GM12878 (cell line): ENCODE data around the gene ENPP6. TPM values are rescaled to one million over a fixed set of nuclear protein-coding genes. Genes with fewer than 3 reads are reported as not detected.

Experiments
- ATAC-seq: fragments of 200-7000 bp; cut with Tn5 transposase; 3 replicates; pipeline ENCODE4 v1.9.1; 2020; ENCODE audit warnings: mild to moderate bottlenecking, moderate library complexity
- BruUV-seq: library from RNA; stranded (reverse); fragments of 400-500 nt; replicated peaks from 2 replicates; lab custom pipeline; 2021; lab: Mats Ljungman, UMichigan
- CTCF ChIA-PET: fragments of 300-600 bp; sonication (Branson Sonifier 250); formaldehyde crosslinking; extraction: SDS; loops from one replicate; lab custom pipeline; 2021; ENCODE audit warnings: inconsistent platforms; lab: Yijun Ruan, JAX
- POLR2A ChIA-PET: fragments of 350-600 bp; formaldehyde crosslinking; extraction: SDS; loops from one replicate; lab custom pipeline; 2021; ENCODE audit warnings: inconsistent platforms; lab: Charles Lee
- RAD21 ChIA-PET: fragments of 300-600 bp; sonication (Branson Sonifier 250); formaldehyde crosslinking; loops from one replicate; lab custom pipeline; 2023; ENCODE audit warnings: antibody characterized with exemption; ENCODE audit not compliant: unreplicated experiment; lab: Charles Lee
- SMC1A ChIA-PET: fragments of 300-600 bp; sonication (Branson Sonifier 250); formaldehyde crosslinking; loops from one replicate; lab custom pipeline; 2023; ENCODE audit not compliant: unreplicated experiment, uncharacterized antibody; lab: Charles Lee
- DNase-seq: peaks from one replicate; pipeline ENCODE4 v3.0.0-alpha.2; 2011; ENCODE audit warnings: low read depth, low spot score
- FAIRE-seq: peaks from 3 replicates; lab custom pipeline; 2011; peaks lifted over from hg19 to GRCh38; lab: Jason Lieb, UNC
- H2AFZ ChIP-seq: 2 replicates; pipeline ENCODE4 v1.6.0; 2011; ENCODE audit warnings: low read depth, low read length, control low read depth; ENCODE audit not compliant: control insufficient read depth
- H3K27ac ChIP-seq: 2 replicates; pipeline ENCODE4 v1.5.1; 2011; ENCODE audit warnings: control low read depth; ENCODE audit not compliant: control insufficient read depth, insufficient read depth
- H3K27me3 ChIP-seq, 2 experiments: replicated peaks in 1 of 2; 2 replicates each; pipeline versions ENCODE4 v1.6.0 to v1.6.1; 2011; ENCODE audit warnings: low read length in 1 of 2; ENCODE audit not compliant: control insufficient read depth in 2 of 2, insufficient read depth in 2 of 2
- H3K36me3 ChIP-seq, 2 experiments: 2 replicates each; pipeline ENCODE4 v1.5.1; 2011; ENCODE audit warnings: low read length in 1 of 2; ENCODE audit not compliant: control insufficient read depth in 2 of 2, insufficient read depth in 2 of 2
- H3K4me1 ChIP-seq: 2 replicates; pipeline ENCODE4 v1.6.1; 2011; ENCODE audit warnings: mild to moderate bottlenecking, low read length, moderate library complexity, mixed read lengths; ENCODE audit not compliant: control insufficient read depth, insufficient read depth
- H3K4me2 ChIP-seq: 2 replicates; pipeline ENCODE4 v1.6.0; 2011; ENCODE audit warnings: control low read depth; ENCODE audit not compliant: control insufficient read depth, insufficient read depth
- H3K4me3 ChIP-seq: fragments of 200-600 bp; sonication (generic); 2 replicates; pipeline ENCODE4 v1.5.1; 2016
- H3K79me2 ChIP-seq: 2 replicates; pipeline ENCODE4 v1.6.0; 2011; ENCODE audit warnings: low read length; ENCODE audit not compliant: control insufficient read depth, insufficient read depth
- H3K9ac ChIP-seq: 2 replicates; pipeline ENCODE4 v1.8.0; 2011; ENCODE audit warnings: low read length, control low read depth, mixed read lengths; ENCODE audit not compliant: control insufficient read depth, insufficient read depth
- H3K9me3 ChIP-seq: replicated peaks from 3 replicates; pipeline ENCODE4 v1.5.1; 2011; ENCODE audit warnings: mild to moderate bottlenecking, low read length; ENCODE audit not compliant: control insufficient read depth, insufficient read depth
- H4K20me1 ChIP-seq: 2 replicates; pipeline ENCODE4 v1.6.0; 2011; ENCODE audit not compliant: control insufficient read depth, insufficient read depth
- CBX5 ChIP-seq: sonication (generic); IDR thresholded peaks from 2 replicates; pipeline ENCODE4 v1.6.1; 2016; ENCODE audit warnings: low read depth, moderate library complexity, mild to moderate bottlenecking, inconsistent platforms
- CHD4 ChIP-seq: fragments of 200-600 bp; sonication (generic); IDR thresholded peaks from 2 replicates; pipeline ENCODE4 v1.6.1; 2016; ENCODE audit warnings: mild to moderate bottlenecking
- CREB1 ChIP-seq: IDR thresholded peaks from 2 replicates; pipeline ENCODE4 v1.6.1; 2012; ENCODE audit warnings: low read depth, mild to moderate bottlenecking, inconsistent platforms
- IKZF2 ChIP-seq, 2 experiments: fragments of 450-650 bp; IDR thresholded peaks; 2 replicates each; pipeline ENCODE4 v1.6.1; 2017; ENCODE audit warnings: mild to moderate bottlenecking in 2 of 2, moderate library complexity in 2 of 2
- KLF5 ChIP-seq: fragments of 450-650 bp; IDR thresholded peaks from 2 replicates; pipeline ENCODE4 v1.6.1; 2014; ENCODE audit warnings: mild to moderate bottlenecking; ENCODE audit not compliant: partially characterized antibody
- NFIC ChIP-seq: IDR thresholded peaks from 2 replicates; pipeline ENCODE4 v1.6.1; 2012; ENCODE audit warnings: low read depth, mild to moderate bottlenecking, inconsistent platforms, low read length, moderate library complexity
- NFYA ChIP-seq: IDR thresholded peaks from 2 replicates; pipeline ENCODE4 v1.6.1; 2011; ENCODE audit warnings: low read depth, mild to moderate bottlenecking, low read length, improper control_type of control experiment, borderline replicate concordance
- POLR2A ChIP-seq: IDR thresholded peaks from 2 replicates; pipeline ENCODE4 v1.6.1; 2011; ENCODE audit warnings: low read depth, mild to moderate bottlenecking, low read length
- RAD51 ChIP-seq: fragments of 450-650 bp; IDR thresholded peaks from 2 replicates; pipeline ENCODE4 v1.6.1; 2016; ENCODE audit warnings: moderate library complexity, mild to moderate bottlenecking, inconsistent platforms
- RUNX3 ChIP-seq: IDR thresholded peaks from 2 replicates; pipeline ENCODE4 v1.6.1; 2012; ENCODE audit warnings: low read length, inconsistent platforms
- TCF7 ChIP-seq: IDR thresholded peaks from 2 replicates; pipeline ENCODE4 v1.6.1; 2014; ENCODE audit warnings: antibody characterized with exemption, borderline replicate concordance
- ZNF274 ChIP-seq: IDR thresholded peaks from one replicate; pipeline ENCODE4 v1.8.0; 2011; ENCODE audit not compliant: insufficient read length, insufficient read depth
- WGBS: methylation state at CpG from one replicate; pipeline ENCODE4 v1.1.6; 2016; ENCODE audit warnings: low lambda C conversion rate; ENCODE audit not compliant: insufficient replicate concordance, insufficient coverage; ENCODE audit errors: missing lambda C conversion rate; 5-methylcytosine and 5-hydroxymethylcytosine counted together
- in situ Hi-C: fragments of 300-500 bp; cut with MboI; formaldehyde crosslinking; loops from 9 replicates; pipeline ENCODE4 v1.14.3; 2018; ENCODE audit warnings: mixed read lengths
- intact Hi-C: fragments of 100-400 bp; cut with micrococcal nuclease; formaldehyde crosslinking; loops from one replicate; pipeline ENCODE4 v1.14.2; 2022; ENCODE audit not compliant: unreplicated experiment
- polyA plus RNA-seq, 11 experiments: library from polyadenylated mRNA; depleted of rRNA in 4 of 11; unstranded in 6 of 11; stranded (reverse) in 5 of 11; fragments of >200 nt; fragmentation: Nextera tagmentation in 4 of 11; fragmentation: Illumina TruSeq in 1 of 11; extraction: Ambion mirVana in 4 of 11; extraction: Trizol in 1 of 11; gene quantifications; 1 replicate in 1 of 11; 2 replicates in 10 of 11; pipeline versions ENCODE4 v1.2.1 to v1.2.3, GENCODE V29; 2011 to 2016; ENCODE audit warnings: inconsistent platforms in 2 of 11, missing spikeins in 2 of 11, low read depth in 1 of 11
- total RNA-seq, 4 experiments: library from RNA; depleted of rRNA in 3 of 4; stranded (reverse); fragments of >200 nt in 3 of 4; fragmentation: Illumina TruSeq in 1 of 4; extraction: Trizol in 1 of 4; gene quantifications; 2 replicates each; pipeline versions ENCODE4 v1.2.1 to v1.2.3, GENCODE V29; 2013 to 2021
- TF ChIP-seq, protein P1 (sequence below): fragments of 450-650 bp; formaldehyde crosslinking; IDR thresholded peaks from 2 replicates; pipeline ENCODE4 v1.5.0; 2022; ENCODE audit warnings: mild to moderate bottlenecking, missing genetic modification characterization
- TF ChIP-seq, protein P2 (sequence below): IDR thresholded peaks from 2 replicates; pipeline ENCODE4 v1.6.1; 2012; ENCODE audit warnings: mild to moderate bottlenecking, low read depth, low read length
- TF ChIP-seq, protein P3 (sequence below): fragments of 450-650 bp; IDR thresholded peaks from 2 replicates; pipeline ENCODE4 v1.6.1; 2016; ENCODE audit warnings: mild to moderate bottlenecking

The ENPP6 gene
- total and polyA plus RNA-seq, 10 of the 15 experiments (the other 5 are each of a cell fraction or from before 2014, with no cell fraction given) = 0.04 to 1.0 (median 0.44) TPM; not detected in 1

DNA sequence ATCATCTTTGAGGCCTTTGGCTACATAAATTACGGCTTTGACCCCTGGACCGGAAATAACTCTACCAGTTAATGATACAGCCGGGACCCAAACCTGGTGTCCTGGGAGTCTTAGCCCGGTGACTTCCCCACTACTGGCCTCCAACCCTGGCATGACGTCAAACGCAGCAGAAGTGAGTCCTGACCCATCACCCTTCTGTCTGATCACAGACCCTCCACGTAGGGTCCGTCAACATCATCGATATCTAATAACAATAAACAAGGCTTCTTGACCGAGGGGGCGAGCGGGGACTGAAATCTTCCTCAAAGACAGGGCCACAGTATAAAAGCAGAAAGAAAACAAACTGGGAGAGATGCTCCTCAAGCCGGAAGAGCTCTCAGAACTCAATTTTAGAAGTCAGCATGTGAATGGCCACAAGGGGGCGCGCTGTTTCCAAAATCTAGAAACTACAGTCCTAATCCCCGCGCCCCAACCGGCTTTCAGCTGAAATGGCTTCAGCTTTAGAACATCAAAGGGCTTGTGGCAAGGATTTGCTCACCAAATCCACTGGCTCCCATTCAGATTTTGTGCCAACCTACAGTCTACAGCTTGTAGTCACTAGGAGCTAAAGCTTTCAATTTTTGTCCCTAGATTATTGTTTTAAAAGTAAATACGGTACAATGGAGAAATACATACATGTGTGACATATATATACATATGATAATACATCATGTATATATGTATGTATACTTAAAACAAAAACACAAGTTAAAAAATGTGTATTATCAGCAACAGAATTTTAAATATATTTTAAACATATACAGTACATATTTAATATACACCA is 46.4 kb upstream of the ENPP6 start:
- ATAC-seq = peak; percentile 45
- Histone ChIP-seq H2AFZ (peak overlapping the region; percentile 67), H3K27ac (peak overlapping the region; percentile 72), H3K79me2 (peaks cover 33% of the 10 kb centered on the region), H3K4me1 (peaks cover 39% of the 10 kb centered on the region), H3K27me3 (no peaks in the 10 kb centered on the region), H4K20me1 (no peaks in the 10 kb centered on the region), H3K4me2 (peak overlapping the region; percentile 78), H3K36me3 (no peaks in the 10 kb centered on the region; a peak in 1 of 4 replicates), H3K9ac (peak overlapping the region; percentile 67), H3K9me3 (no peaks in the 10 kb centered on the region), H3K4me3 (peak overlapping the region; percentile 63)
- 5% methylated on average over 19 of the region's 19 CpGs for WGBS
- SMC1A ChIA-PET = interaction anchor here (0.6 to 17.1 kb wide), 53 partner anchors 9 to 832 kb away, joined by 3 to 428 read pairs (median 5); partner anchors contain the start of gene CENPU
- intact Hi-C loops (loop anchor here (1.0 to 2.0 kb wide), 6 partner anchors 46 to 385 kb away; partner anchors contain the start of genes CASP3 and PRIMPOL), in situ Hi-C loops (no loop called here)
- POLR2A ChIA-PET = interaction anchor here (0.7 to 9.7 kb wide), 19 partner anchors 18 to 470 kb away, joined by 3 to 250 read pairs (median 7); partner anchors contain the start of gene CENPU
- RAD21 ChIA-PET = interaction anchor here (0.5 to 9.4 kb wide), 45 partner anchors 11 to 699 kb away, joined by 3 to 367 read pairs (median 5); partner anchors contain the start of genes CASP3, CENPU, IRF2 and PRIMPOL
- CTCF ChIA-PET = interaction anchor here (0.8 to 16.4 kb wide), 56 partner anchors 10 to 870 kb away, joined by 3 to 348 read pairs (median 5); partner anchors contain the start of genes CASP3, CENPU and PRIMPOL
- no peak for DNase-seq
- no TSS peak for BruUV-seq
- peak; percentile 94 for FAIRE-seq
- TF ChIP-seq CHD4 = no peak
- peak; percentile 91 for TF ChIP-seq CBX5
- TF ChIP-seq ZNF274 = no peak
- TF ChIP-seq, protein P1, sequence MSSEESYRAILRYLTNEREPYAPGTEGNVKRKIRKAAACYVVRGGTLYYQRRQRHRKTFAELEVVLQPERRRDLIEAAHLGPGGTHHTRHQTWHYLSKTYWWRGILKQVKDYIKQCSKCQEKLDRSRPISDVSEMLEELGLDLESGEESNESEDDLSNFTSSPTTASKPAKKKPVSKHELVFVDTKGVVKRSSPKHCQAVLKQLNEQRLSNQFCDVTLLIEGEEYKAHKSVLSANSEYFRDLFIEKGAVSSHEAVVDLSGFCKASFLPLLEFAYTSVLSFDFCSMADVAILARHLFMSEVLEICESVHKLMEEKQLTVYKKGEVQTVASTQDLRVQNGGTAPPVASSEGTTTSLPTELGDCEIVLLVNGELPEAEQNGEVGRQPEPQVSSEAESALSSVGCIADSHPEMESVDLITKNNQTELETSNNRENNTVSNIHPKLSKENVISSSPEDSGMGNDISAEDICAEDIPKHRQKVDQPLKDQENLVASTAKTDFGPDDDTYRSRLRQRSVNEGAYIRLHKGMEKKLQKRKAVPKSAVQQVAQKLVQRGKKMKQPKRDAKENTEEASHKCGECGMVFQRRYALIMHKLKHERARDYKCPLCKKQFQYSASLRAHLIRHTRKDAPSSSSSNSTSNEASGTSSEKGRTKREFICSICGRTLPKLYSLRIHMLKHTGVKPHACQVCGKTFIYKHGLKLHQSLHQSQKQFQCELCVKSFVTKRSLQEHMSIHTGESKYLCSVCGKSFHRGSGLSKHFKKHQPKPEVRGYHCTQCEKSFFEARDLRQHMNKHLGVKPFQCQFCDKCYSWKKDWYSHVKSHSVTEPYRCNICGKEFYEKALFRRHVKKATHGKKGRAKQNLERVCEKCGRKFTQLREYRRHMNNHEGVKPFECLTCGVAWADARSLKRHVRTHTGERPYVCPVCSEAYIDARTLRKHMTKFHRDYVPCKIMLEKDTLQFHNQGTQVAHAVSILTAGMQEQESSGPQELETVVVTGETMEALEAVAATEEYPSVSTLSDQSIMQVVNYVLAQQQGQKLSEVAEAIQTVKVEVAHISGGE (CRISPR knock-in tag) = no peak
- TF ChIP-seq, protein P2, sequence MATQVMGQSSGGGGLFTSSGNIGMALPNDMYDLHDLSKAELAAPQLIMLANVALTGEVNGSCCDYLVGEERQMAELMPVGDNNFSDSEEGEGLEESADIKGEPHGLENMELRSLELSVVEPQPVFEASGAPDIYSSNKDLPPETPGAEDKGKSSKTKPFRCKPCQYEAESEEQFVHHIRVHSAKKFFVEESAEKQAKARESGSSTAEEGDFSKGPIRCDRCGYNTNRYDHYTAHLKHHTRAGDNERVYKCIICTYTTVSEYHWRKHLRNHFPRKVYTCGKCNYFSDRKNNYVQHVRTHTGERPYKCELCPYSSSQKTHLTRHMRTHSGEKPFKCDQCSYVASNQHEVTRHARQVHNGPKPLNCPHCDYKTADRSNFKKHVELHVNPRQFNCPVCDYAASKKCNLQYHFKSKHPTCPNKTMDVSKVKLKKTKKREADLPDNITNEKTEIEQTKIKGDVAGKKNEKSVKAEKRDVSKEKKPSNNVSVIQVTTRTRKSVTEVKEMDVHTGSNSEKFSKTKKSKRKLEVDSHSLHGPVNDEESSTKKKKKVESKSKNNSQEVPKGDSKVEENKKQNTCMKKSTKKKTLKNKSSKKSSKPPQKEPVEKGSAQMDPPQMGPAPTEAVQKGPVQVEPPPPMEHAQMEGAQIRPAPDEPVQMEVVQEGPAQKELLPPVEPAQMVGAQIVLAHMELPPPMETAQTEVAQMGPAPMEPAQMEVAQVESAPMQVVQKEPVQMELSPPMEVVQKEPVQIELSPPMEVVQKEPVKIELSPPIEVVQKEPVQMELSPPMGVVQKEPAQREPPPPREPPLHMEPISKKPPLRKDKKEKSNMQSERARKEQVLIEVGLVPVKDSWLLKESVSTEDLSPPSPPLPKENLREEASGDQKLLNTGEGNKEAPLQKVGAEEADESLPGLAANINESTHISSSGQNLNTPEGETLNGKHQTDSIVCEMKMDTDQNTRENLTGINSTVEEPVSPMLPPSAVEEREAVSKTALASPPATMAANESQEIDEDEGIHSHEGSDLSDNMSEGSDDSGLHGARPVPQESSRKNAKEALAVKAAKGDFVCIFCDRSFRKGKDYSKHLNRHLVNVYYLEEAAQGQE = no peak
- TF ChIP-seq POLR2A = 0 out of 2 replicates have a peak, but pooled peaks have one; percentile 37
- no peak for TF ChIP-seq KLF5
- peak; percentile 52 for TF ChIP-seq NFIC
- peak; percentile 95 for TF ChIP-seq TCF7
- TF ChIP-seq RAD51 = no peak
- TF ChIP-seq RUNX3 = peak; percentile 62
- peak in 1 of 2 experiments; percentile 60; a peak in 2 of 4 replicates for TF ChIP-seq IKZF2 (IDR thresholded peaks at IDR 0.05)
- no peak; the same call in 1 of the 2 replicates for TF ChIP-seq CREB1
- no peak for TF ChIP-seq NFYA
- TF ChIP-seq, protein P3, sequence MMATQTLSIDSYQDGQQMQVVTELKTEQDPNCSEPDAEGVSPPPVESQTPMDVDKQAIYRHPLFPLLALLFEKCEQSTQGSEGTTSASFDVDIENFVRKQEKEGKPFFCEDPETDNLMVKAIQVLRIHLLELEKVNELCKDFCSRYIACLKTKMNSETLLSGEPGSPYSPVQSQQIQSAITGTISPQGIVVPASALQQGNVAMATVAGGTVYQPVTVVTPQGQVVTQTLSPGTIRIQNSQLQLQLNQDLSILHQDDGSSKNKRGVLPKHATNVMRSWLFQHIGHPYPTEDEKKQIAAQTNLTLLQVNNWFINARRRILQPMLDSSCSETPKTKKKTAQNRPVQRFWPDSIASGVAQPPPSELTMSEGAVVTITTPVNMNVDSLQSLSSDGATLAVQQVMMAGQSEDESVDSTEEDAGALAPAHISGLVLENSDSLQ = no peak
